Measurements from ENCODE around the gene COQ8A. TPM values are rescaled to one million over a fixed set of nuclear protein-coding genes. Genes with fewer than 3 reads are reported as not detected.

COQ8A gene
- total RNA-seq, 1 donor from 2014 or later: 17.5 TPM

GRCh38 chr1:226982451-226983177 is 42.5 kb downstream of the COQ8A start:
- no peak for DNase-seq (ENCODE audit: low spot score in 2 of 2)
- FAIRE-seq: no peak

GRCh38 chr1:226983247-226983991 is 43.3 kb downstream of the COQ8A start:
- peak in 1 of 2 donors; percentile 16 for DNase-seq (ENCODE audit: low spot score in 2 of 2)
- FAIRE-seq: no peak

- FAIRE-seq: no peak
- peak in 1 of 2 donors; percentile 21 for DNase-seq (ENCODE audit: low spot score in 2 of 2)
Measured at GRCh38 chr1:226983992-226984364, 43.9 kb downstream of the COQ8A start.

- DNase-seq (ENCODE audit: low spot score in 2 of 2): peak in 1 of 2 donors; percentile 22
- FAIRE-seq: no peak
Measured at GRCh38 chr1:226984521-226985238, 44.6 kb downstream of the COQ8A start.

- DNase-seq (ENCODE audit: low spot score in 2 of 2) (peak in 1 of 2 donors; percentile 14), FAIRE-seq (no peak)
Measured at GRCh38 chr1:226985239-226985838, 45.2 kb downstream of the COQ8A start.

- FAIRE-seq: no peak
Measured at GRCh38 chr1:226985839-226986463, 45.9 kb downstream of the COQ8A start.

GRCh38 chr1:226986496-226987178 is 46.5 kb downstream of the COQ8A start:
- FAIRE-seq (no peak), DNase-seq (ENCODE audit: low spot score in 2 of 2) (peak; percentile 43 to 44)

More at GRCh38 chr1:226985839-226986463, 45.9 kb downstream of the COQ8A start:
- DNase-seq (ENCODE audit: low spot score in 2 of 2): peak in 1 of 2 donors; percentile 45

GRCh38 chr1:226987179-226987536 is 47.1 kb downstream of the COQ8A start:
- FAIRE-seq: no peak
- peak in 1 of 2 donors; percentile 19 for DNase-seq (ENCODE audit: low spot score in 2 of 2)

- DNase-seq (ENCODE audit: low spot score in 2 of 2) (peak in 1 of 2 donors; percentile 8), FAIRE-seq (no peak)
Measured at GRCh38 chr1:226987623-226988333, 47.7 kb downstream of the COQ8A start.

- no peak for FAIRE-seq
- peak; percentile 16 to 34 for DNase-seq (ENCODE audit: low spot score in 2 of 2)
Measured at GRCh38 chr1:226988334-226988666, 48.2 kb downstream of the COQ8A start.

GRCh38 chr1:226989085-226989920 is 49.2 kb downstream of the COQ8A start:
- DNase-seq (ENCODE audit: low spot score in 2 of 2): peak in 1 of 2 donors; percentile 4
- no peak for FAIRE-seq

GRCh38 chr1:226990133-226990716 is 50.1 kb downstream of the COQ8A start:
- peak in 1 of 2 donors; percentile 3 for DNase-seq (ENCODE audit: low spot score in 2 of 2)
- no peak for FAIRE-seq

GRCh38 chr1:226991920-226992319 is 51.8 kb downstream of the COQ8A start:
- DNase-seq (ENCODE audit: low spot score in 2 of 2) (no peak), FAIRE-seq (no peak)

GRCh38 chr1:226993814-226994585 is 53.9 kb downstream of the COQ8A start:
- FAIRE-seq (no peak), DNase-seq (ENCODE audit: low spot score in 2 of 2) (peak in 1 of 2 donors; percentile 24)

GRCh38 chr1:226994586-226995364 is 54.7 kb downstream of the COQ8A start:
- DNase-seq (ENCODE audit: low spot score in 2 of 2): peak in 1 of 2 donors; percentile 25
- no peak for FAIRE-seq

Data from frontal cortex (tissue), 4 donors.